K562 (cell line): ENCODE results near the gene ZNF692. TPM values are rescaled to one million over a fixed set of nuclear protein-coding genes. Genes with fewer than 3 reads are reported as not detected.

Experiments used
- BCOR ChIP-seq: fragments of 450-650 bp; IDR thresholded peaks from 2 replicates; pipeline ENCODE4 v1.6.1; 2016
- CTBP1 ChIP-seq: fragments of 450-650 bp; IDR thresholded peaks from 2 replicates; pipeline ENCODE4 v1.6.1; 2016; ENCODE audit warnings: borderline replicate concordance
- FOXA3 ChIP-seq, 2 experiments: fragments of 450-650 bp in 1 of 2; sonication (generic) in 1 of 2; formaldehyde crosslinking; IDR thresholded peaks in 1 of 2; conservative IDR thresholded peaks in 1 of 2; 2 replicates each; pipeline versions ENCODE4 v1.4.0 to v1.8.0; 2020 to 2022; ENCODE audit warnings: mild to moderate bottlenecking in 2 of 2, missing genetic modification reagents in 1 of 2
- FOXK2 ChIP-seq, 2 experiments: fragments of 450-650 bp; IDR thresholded peaks in 1 of 2; conservative IDR thresholded peaks in 1 of 2; 2 replicates each; pipeline ENCODE4 v1.6.1; 2016; ENCODE audit warnings: low read depth in 2 of 2, mild to moderate bottlenecking in 1 of 2
- GATAD2B ChIP-seq: fragments of 450-650 bp; IDR thresholded peaks from 2 replicates; pipeline ENCODE4 v1.6.1; 2017; ENCODE audit warnings: mild to moderate bottlenecking, borderline replicate concordance
- HDAC3 ChIP-seq: fragments of 450-650 bp; IDR thresholded peaks from 2 replicates; pipeline ENCODE4 v1.6.1; 2018; ENCODE audit warnings: borderline replicate concordance, mild to moderate bottlenecking, moderate library complexity; ENCODE audit not compliant: partially characterized antibody
- JUND ChIP-seq, 2 experiments: IDR thresholded peaks; 2 replicates in 1 of 2; 3 replicates in 1 of 2; pipeline ENCODE4 v1.6.1; 2011; ENCODE audit warnings: borderline replicate concordance in 2 of 2, low read depth in 2 of 2, low read length in 2 of 2, improper control_type of control experiment in 1 of 2, missing biosample characterization in 1 of 2, missing genetic modification characterization in 1 of 2, missing genetic modification reagents in 1 of 2
- KHSRP ChIP-seq: fragments of 450-650 bp; IDR thresholded peaks from 2 replicates; pipeline ENCODE4 v1.6.1; 2017
- MAFF ChIP-seq: IDR thresholded peaks from 2 replicates; pipeline ENCODE4 v1.6.1; 2012; ENCODE audit warnings: low read length, improper control_type of control experiment
- MAFG ChIP-seq: fragments of 450-650 bp; conservative IDR thresholded peaks from 2 replicates; pipeline ENCODE4 v1.6.1; 2016; ENCODE audit warnings: missing genetic modification characterization, missing compliant biosample characterization
- MIER1 ChIP-seq: fragments of 450-650 bp; IDR thresholded peaks from 2 replicates; pipeline ENCODE4 v1.6.1; 2016; ENCODE audit warnings: antibody characterized with exemption, mild to moderate bottlenecking, low read depth
- MYBL2 ChIP-seq, 2 experiments: fragments of 450-650 bp in 1 of 2; sonication (generic) in 1 of 2; formaldehyde crosslinking in 1 of 2; IDR thresholded peaks; 2 replicates each; pipeline versions ENCODE4 v1.6.1 to v1.8.1; 2017 to 2022; ENCODE audit warnings: borderline replicate concordance in 1 of 2, inconsistent platforms in 1 of 2, low read depth in 1 of 2, mild to moderate bottlenecking in 1 of 2, missing genetic modification reagents in 1 of 2, moderate library complexity in 1 of 2
- MYNN ChIP-seq, 2 experiments: sonication (generic); formaldehyde crosslinking in 1 of 2; IDR thresholded peaks; 2 replicates each; pipeline versions ENCODE4 v1.5.0 to v1.6.1; 2016 to 2020; ENCODE audit warnings: antibody characterized with exemption in 1 of 2, missing genetic modification reagents in 1 of 2
- NCOR1 ChIP-seq: fragments of 450-650 bp; IDR thresholded peaks from 2 replicates; pipeline ENCODE4 v1.6.1; 2016; ENCODE audit warnings: mild to moderate bottlenecking, moderate library complexity
- NEUROD1 ChIP-seq: fragments of 150-350 bp; IDR thresholded peaks from 2 replicates; pipeline ENCODE4 v1.6.1; 2014; ENCODE audit warnings: borderline replicate concordance, low read length, low read depth; ENCODE audit not compliant: partially characterized antibody
- POLR2H ChIP-seq: IDR thresholded peaks from 2 replicates; pipeline ENCODE4 v1.6.1; 2016; ENCODE audit warnings: missing genetic modification characterization, low read depth, mild to moderate bottlenecking, control low read depth, missing compliant biosample characterization, moderate library complexity
- RAD51 ChIP-seq: fragments of 450-650 bp; IDR thresholded peaks from 2 replicates; pipeline ENCODE4 v1.7.1; 2016; ENCODE audit warnings: low read depth, mild to moderate bottlenecking, borderline replicate concordance
- SMAD3 ChIP-seq: fragments of 450-650 bp; formaldehyde crosslinking; conservative IDR thresholded peaks from 2 replicates; pipeline ENCODE4 v1.4.0; 2020; ENCODE audit warnings: mild to moderate bottlenecking
- TEAD4 ChIP-seq, 2 experiments: sonication (generic) in 1 of 2; formaldehyde crosslinking in 1 of 2; IDR thresholded peaks; 2 replicates each; pipeline versions ENCODE4 v1.6.1 to v1.8.0; 2012 to 2022; ENCODE audit warnings: borderline replicate concordance in 1 of 2, inconsistent platforms in 1 of 2, low read length in 1 of 2, mild to moderate bottlenecking in 1 of 2, missing genetic modification reagents in 1 of 2
- U2AF1 ChIP-seq: fragments of 200-400 bp; formaldehyde crosslinking; optimal IDR thresholded peaks from 2 replicates; pipeline ENCODE3; 2017; ENCODE audit warnings: mild to moderate bottlenecking, low read depth, low read length, moderate library complexity
- ZBTB8A ChIP-seq: fragments of 450-650 bp; IDR thresholded peaks from 2 replicates; pipeline ENCODE4 v1.6.1; 2018; ENCODE audit warnings: mild to moderate bottlenecking, moderate library complexity; ENCODE audit not compliant: partially characterized antibody
- ZNF217 ChIP-seq: sonication (generic); formaldehyde crosslinking; IDR thresholded peaks from 2 replicates; pipeline ENCODE4 v1.8.0; 2022; ENCODE audit warnings: mild to moderate bottlenecking, missing genetic modification reagents
- ZNF24 ChIP-seq: fragments of 450-650 bp; IDR thresholded peaks from 2 replicates; pipeline ENCODE4 v1.6.1; 2016
- ZNF347 ChIP-seq: fragments of 450-650 bp; formaldehyde crosslinking; IDR thresholded peaks from 2 replicates; pipeline ENCODE4 v1.4.0; 2020; ENCODE audit warnings: low read depth, mild to moderate bottlenecking, moderate library complexity
- polyA plus RNA-seq, 8 experiments: library from polyadenylated mRNA; depleted of rRNA in 4 of 8; stranded (reverse) in 5 of 8; unstranded in 3 of 8; fragments of >200 nt; fragmentation: Nextera tagmentation in 2 of 8; fragmentation: Illumina TruSeq in 1 of 8; extraction: Ambion mirVana in 2 of 8; extraction: Trizol in 1 of 8; gene quantifications; 2 replicates each; pipeline versions ENCODE4 v1.2.1 to v1.2.3, GENCODE V29; 2011 to 2014; ENCODE audit warnings: inconsistent platforms in 1 of 8, missing spikeins in 1 of 8
- total RNA-seq, 7 experiments: library from RNA; depleted of rRNA in 6 of 7; stranded (reverse); fragments of >200 nt in 6 of 7; fragmentation: Illumina TruSeq in 2 of 7; extraction: Trizol in 2 of 7; gene quantifications; 2 replicates each; pipeline versions ENCODE4 v1.2.1 to v1.2.3, GENCODE V29; 2011 to 2021; ENCODE audit warnings: low replicate concordance in 1 of 7
- TF ChIP-seq, protein P1 (sequence below): fragments of 450-650 bp; IDR thresholded peaks from 2 replicates; pipeline ENCODE4 v1.6.1; 2016; ENCODE audit warnings: antibody characterized with exemption
- TF ChIP-seq, protein P2 (sequence below), 2 experiments: fragments of 200-800 bp in 1 of 2; sonication (Bioruptor generic) in 1 of 2; sonication (generic) in 1 of 2; formaldehyde crosslinking in 1 of 2; IDR thresholded peaks in 1 of 2; conservative IDR thresholded peaks in 1 of 2; 2 replicates each; pipeline versions ENCODE4 v1.5.0 to v1.6.1; 2016 to 2020; ENCODE audit warnings: missing compliant biosample characterization in 1 of 2, missing genetic modification characterization in 1 of 2, missing genetic modification reagents in 1 of 2

ZNF692 gene
- total and polyA plus RNA-seq, 9 of the 15 experiments (the other 6 are each of a cell fraction or from before 2014, with no cell fraction given), result 8.4 to 143 (median 55.9) TPM

- TF ChIP-seq MYBL2 (IDR thresholded peaks at IDR 0.05; ENCODE audit: low read depth), result no peak
- no peak for TF ChIP-seq MYBL2 (CRISPR knock-in tag; IDR thresholded peaks at IDR 0.05; ENCODE audit: borderline replicate concordance)
- peak; percentile 87 to 94 for TF ChIP-seq FOXK2 (conservative IDR thresholded peaks at IDR 0.05 in 1 of 2, IDR thresholded peaks at IDR 0.05 in 1 of 2; ENCODE audit: low read depth in 2 of 2)
- TF ChIP-seq SMAD3 (CRISPR knock-in tag), result 0 out of 2 replicates have a peak, but pooled peaks have one; percentile 29
- peak; percentile 76 for TF ChIP-seq HDAC3
- peak; percentile 73 for TF ChIP-seq GATAD2B
- peak; percentile 13; the same call in 1 of the 2 replicates for TF ChIP-seq BCOR
- TF ChIP-seq, protein P1, sequence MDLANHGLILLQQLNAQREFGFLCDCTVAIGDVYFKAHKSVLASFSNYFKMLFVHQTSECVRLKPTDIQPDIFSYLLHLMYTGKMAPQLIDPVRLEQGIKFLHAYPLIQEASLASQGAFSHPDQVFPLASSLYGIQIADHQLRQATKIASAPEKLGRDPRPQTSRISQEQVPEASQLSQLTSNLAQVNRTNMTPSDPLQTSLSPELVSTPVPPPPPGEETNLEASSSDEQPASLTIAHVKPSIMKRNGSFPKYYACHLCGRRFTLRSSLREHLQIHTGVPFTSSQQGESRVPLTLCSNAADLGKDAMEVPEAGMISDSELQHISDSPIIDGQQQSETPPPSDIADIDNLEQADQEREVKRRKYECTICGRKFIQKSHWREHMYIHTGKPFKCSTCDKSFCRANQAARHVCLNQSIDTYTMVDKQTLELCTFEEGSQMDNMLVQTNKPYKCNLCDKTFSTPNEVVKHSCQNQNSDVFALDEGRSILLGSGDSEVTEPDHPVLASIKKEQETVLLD, result peak; percentile 89
- TF ChIP-seq U2AF1, result no peak
- peak; percentile 80 for TF ChIP-seq MAFG (tag)
- no peak for TF ChIP-seq ZNF347 (CRISPR knock-in tag)
- TF ChIP-seq NCOR1, result peak; percentile 81
- TF ChIP-seq ZNF217 (CRISPR knock-in tag), result no peak
- TF ChIP-seq MAFF, result peak; percentile 73; the same call in 1 of the 2 replicates
- peak; percentile 65; the same call in 1 of the 2 replicates for TF ChIP-seq MYNN (IDR thresholded peaks at IDR 0.05)
- TF ChIP-seq MYNN (CRISPR knock-in tag; IDR thresholded peaks at IDR 0.05), result no peak
- TF ChIP-seq NEUROD1, result peak; percentile 51
- TF ChIP-seq RAD51, result no peak
- TF ChIP-seq ZBTB8A, result no peak
- TF ChIP-seq, protein P2, sequence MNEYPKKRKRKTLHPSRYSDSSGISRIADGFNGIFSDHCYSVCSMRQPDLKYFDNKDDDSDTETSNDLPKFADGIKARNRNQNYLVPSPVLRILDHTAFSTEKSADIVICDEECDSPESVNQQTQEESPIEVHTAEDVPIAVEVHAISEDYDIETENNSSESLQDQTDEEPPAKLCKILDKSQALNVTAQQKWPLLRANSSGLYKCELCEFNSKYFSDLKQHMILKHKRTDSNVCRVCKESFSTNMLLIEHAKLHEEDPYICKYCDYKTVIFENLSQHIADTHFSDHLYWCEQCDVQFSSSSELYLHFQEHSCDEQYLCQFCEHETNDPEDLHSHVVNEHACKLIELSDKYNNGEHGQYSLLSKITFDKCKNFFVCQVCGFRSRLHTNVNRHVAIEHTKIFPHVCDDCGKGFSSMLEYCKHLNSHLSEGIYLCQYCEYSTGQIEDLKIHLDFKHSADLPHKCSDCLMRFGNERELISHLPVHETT (CRISPR knock-in tag; conservative IDR thresholded peaks at IDR 0.05 in 1 of 2, IDR thresholded peaks at IDR 0.05 in 1 of 2), result 0 out of 4 replicates have a peak, but pooled peaks of 1 of the 2 experiments have one; percentile 22
- TF ChIP-seq KHSRP, result no peak
- no peak for TF ChIP-seq MIER1
- TF ChIP-seq POLR2H (tag), result 0 out of 2 replicates have a peak, but pooled peaks have one; percentile 39
- no peak for TF ChIP-seq ZNF24
- TF ChIP-seq TEAD4 (IDR thresholded peaks at IDR 0.05; ENCODE audit: low read length), result peak; percentile 71
- TF ChIP-seq TEAD4 (CRISPR knock-in tag; IDR thresholded peaks at IDR 0.05; ENCODE audit: borderline replicate concordance), result no peak
- TF ChIP-seq CTBP1, result peak; percentile 77
- TF ChIP-seq JUND (IDR thresholded peaks at IDR 0.05; ENCODE audit: borderline replicate concordance, low read depth, low read length), result peak; percentile 98
- TF ChIP-seq JUND (tag; IDR thresholded peaks at IDR 0.05; ENCODE audit: borderline replicate concordance, low read depth, low read length), result peak; percentile 97
- peak; percentile 60 to 77; a peak in 3 of 4 replicates for TF ChIP-seq FOXA3 (CRISPR knock-in tag; conservative IDR thresholded peaks at IDR 0.05 in 1 of 2, IDR thresholded peaks at IDR 0.05 in 1 of 2)
These were observed 30.0 kb downstream of the ZNF692 start (continued) for GRCh38 chr1:248828845-248829244.
